Prostate gland (tissue), 2 donors: ENCODE measurements around the gene POTEG.
"Not testable (repeated sequence)": the region's sequence is repeated elsewhere in the genome, so short reads cannot be mapped to it uniquely, and the experiment has no call there.

Experiments used
- POLR2A ChIP-seq: fragments of 450-650 bp; IDR thresholded peaks from one replicate; pipeline ENCODE4 v1.6.1; 2016; ENCODE audit warnings: antibody characterized with exemption, mild to moderate bottlenecking
- POLR2AphosphoS5 ChIP-seq: sonication (generic); formaldehyde crosslinking; IDR thresholded peaks from one replicate; pipeline ENCODE4 v1.6.1; 2017; ENCODE audit warnings: antibody characterized with exemption
- TF ChIP-seq, protein P1 (sequence below), 4 experiments: fragments of 200-600 bp in 2 of 4; fragments of 450-650 bp in 2 of 4; sonication (generic) in 2 of 4; IDR thresholded peaks; 1 replicate in 3 of 4; 2 replicates in 1 of 4; pipeline ENCODE4 v1.5.1; 2016 to 2019; ENCODE audit warnings: antibody characterized with exemption in 4 of 4, mild to moderate bottlenecking in 2 of 4, moderate library complexity in 2 of 4

GRCh38 chr14:19384088-19384781, 49.9 kb downstream of the POTEG start:
- not testable (repeated sequence) for TF ChIP-seq POLR2A, POLR2AphosphoS5
- TF ChIP-seq, protein P1, sequence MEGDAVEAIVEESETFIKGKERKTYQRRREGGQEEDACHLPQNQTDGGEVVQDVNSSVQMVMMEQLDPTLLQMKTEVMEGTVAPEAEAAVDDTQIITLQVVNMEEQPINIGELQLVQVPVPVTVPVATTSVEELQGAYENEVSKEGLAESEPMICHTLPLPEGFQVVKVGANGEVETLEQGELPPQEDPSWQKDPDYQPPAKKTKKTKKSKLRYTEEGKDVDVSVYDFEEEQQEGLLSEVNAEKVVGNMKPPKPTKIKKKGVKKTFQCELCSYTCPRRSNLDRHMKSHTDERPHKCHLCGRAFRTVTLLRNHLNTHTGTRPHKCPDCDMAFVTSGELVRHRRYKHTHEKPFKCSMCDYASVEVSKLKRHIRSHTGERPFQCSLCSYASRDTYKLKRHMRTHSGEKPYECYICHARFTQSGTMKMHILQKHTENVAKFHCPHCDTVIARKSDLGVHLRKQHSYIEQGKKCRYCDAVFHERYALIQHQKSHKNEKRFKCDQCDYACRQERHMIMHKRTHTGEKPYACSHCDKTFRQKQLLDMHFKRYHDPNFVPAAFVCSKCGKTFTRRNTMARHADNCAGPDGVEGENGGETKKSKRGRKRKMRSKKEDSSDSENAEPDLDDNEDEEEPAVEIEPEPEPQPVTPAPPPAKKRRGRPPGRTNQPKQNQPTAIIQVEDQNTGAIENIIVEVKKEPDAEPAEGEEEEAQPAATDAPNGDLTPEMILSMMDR (IDR thresholded peaks at IDR 0.05): not testable (repeated sequence)
